Caco-2 (cell line): ENCODE measurements around the gene NPAS2. TPM values are rescaled to one million over a fixed set of nuclear protein-coding genes. Genes with fewer than 3 reads are reported as not detected.

Source experiments
- BruUV-seq: library from RNA; stranded (reverse); fragments of 400-500 nt; replicated peaks from 2 replicates; lab custom pipeline; 2021; lab: Mats Ljungman, UMichigan
- CTCF ChIA-PET: fragments of 300-600 bp; sonication (Branson Sonifier 250); formaldehyde crosslinking; loops from one replicate; lab custom pipeline; 2022; ENCODE audit warnings: antibody characterized with exemption; lab: Charles Lee
- POLR2A ChIA-PET: fragments of 300-600 bp; sonication (Branson Sonifier 250); formaldehyde crosslinking; loops from one replicate; lab custom pipeline; 2022; ENCODE audit warnings: antibody characterized with exemption; lab: Charles Lee
- DNase-seq, 2 experiments: peaks; one replicate each; pipeline versions ENCODE4 v3.0.0 to v3.0.0-alpha.2; 2020 to 2022
- H3K27me3 ChIP-seq: replicated peaks from 2 replicates; pipeline ENCODE4 v1.6.0; 2011; ENCODE audit warnings: low read length; ENCODE audit not compliant: control insufficient read depth, insufficient read depth
- H3K36me3 ChIP-seq: 2 replicates; pipeline ENCODE4 v1.5.1; 2011; ENCODE audit warnings: low read length; ENCODE audit not compliant: control insufficient read depth, insufficient read depth
- H3K4me1 ChIP-seq: fragments of 250-450 bp; sonication (Bioruptor Pico); 2 replicates; pipeline ENCODE4 v1.5.1; 2020; ENCODE audit warnings: mild to moderate bottlenecking
- H3K4me3 ChIP-seq: 2 replicates; pipeline ENCODE4 v1.5.1; 2011; ENCODE audit warnings: low read depth, mild to moderate bottlenecking, control low read depth, low read length
- H3K9me3 ChIP-seq: fragments of 250-450 bp; sonication (Bioruptor Pico); 2 replicates; pipeline ENCODE4 v1.5.1; 2020; ENCODE audit warnings: mild to moderate bottlenecking, moderate library complexity
- H3K27ac Mint-ChIP-seq: one replicate; pipeline ENCODE4 v1.8.0; 2022; ENCODE audit warnings: mixed read lengths; ENCODE audit not compliant: unreplicated experiment
- H3K27me3 Mint-ChIP-seq: one replicate; pipeline ENCODE4 v1.8.0; 2022; ENCODE audit warnings: mixed read lengths; ENCODE audit not compliant: insufficient read depth, unreplicated experiment
- H3K36me3 Mint-ChIP-seq: one replicate; pipeline ENCODE4 v1.8.0; 2022; ENCODE audit warnings: mild to moderate bottlenecking, mixed read lengths; ENCODE audit not compliant: insufficient read depth, unreplicated experiment
- H3K4me1 Mint-ChIP-seq: one replicate; pipeline ENCODE4 v1.8.0; 2022; ENCODE audit warnings: low read depth, mixed read lengths; ENCODE audit not compliant: unreplicated experiment
- H3K4me3 Mint-ChIP-seq: one replicate; pipeline ENCODE4 v1.8.0; 2022; ENCODE audit warnings: mild to moderate bottlenecking, moderate library complexity, mixed read lengths; ENCODE audit not compliant: unreplicated experiment
- H3K9me3 Mint-ChIP-seq: one replicate; pipeline ENCODE4 v1.8.0; 2022; ENCODE audit warnings: mixed read lengths; ENCODE audit not compliant: unreplicated experiment
- CTCF ChIP-seq, 2 experiments: fragments of 200-600 bp in 1 of 2; IDR thresholded peaks; 1 replicate in 1 of 2; 2 replicates in 1 of 2; pipeline versions ENCODE4 v1.5.1 to v1.8.0; 2011 to 2022; ENCODE audit warnings: antibody characterized with exemption in 1 of 2, control low read depth in 1 of 2, inconsistent platforms in 1 of 2, low read depth in 1 of 2, low read length in 1 of 2, mild to moderate bottlenecking in 1 of 2, moderate library complexity in 1 of 2; ENCODE audit not compliant: insufficient read depth in 1 of 2, severe bottlenecking in 1 of 2, unreplicated experiment in 1 of 2
- intact Hi-C: fragments of 100-400 bp; cut with micrococcal nuclease; formaldehyde crosslinking; loops from one replicate; pipeline ENCODE4 v1.10.0; 2022; ENCODE audit not compliant: unreplicated experiment
- total RNA-seq: library from RNA; stranded (reverse); gene quantifications from 2 replicates; pipeline ENCODE4 v1.2.3, GENCODE V29; 2022

NPAS2 gene
- total RNA-seq, 1 experiment from 2014 or later: 2.8 TPM

GRCh38 chr2:100945930-100946607 is 126.1 kb downstream of the NPAS2 start:
- Mint-ChIP-seq H3K36me3 (no peaks in the 10 kb centered on the region), H3K4me1 (peaks cover 4% of the 10 kb centered on the region), H3K27me3 (peaks cover 10% of the 10 kb centered on the region), H3K4me3 (no peak overlapping the region), H3K27ac (no peak overlapping the region), H3K9me3 (no peaks in the 10 kb centered on the region)
- intact Hi-C loops: no loop called here
- H3K4me3 ChIP-seq: no peak overlapping the region
- H3K4me1 ChIP-seq: no peaks in the 10 kb centered on the region
- POLR2A ChIA-PET: no interaction called here
- CTCF ChIA-PET: no interaction called here
- no peaks in the 10 kb centered on the region for H3K9me3 ChIP-seq
- H3K36me3 ChIP-seq: no peaks in the 10 kb centered on the region
- no peaks in the 10 kb centered on the region for H3K27me3 ChIP-seq
- DNase-seq: no peak
- no TSS peak for BruUV-seq
- TF ChIP-seq CTCF (IDR thresholded peaks at IDR 0.05; ENCODE audit: insufficient read depth in 1 of 2, low read depth in 1 of 2, low read length in 1 of 2, severe bottlenecking in 1 of 2, unreplicated experiment in 1 of 2): no peak

GRCh38 chr2:100948942-100949811 is 129.2 kb downstream of the NPAS2 start:
- CTCF ChIA-PET: no interaction called here
- POLR2A ChIA-PET: no interaction called here
- H3K36me3 ChIP-seq: no peaks in the 10 kb centered on the region

More at GRCh38 chr2:100948942-100949811, 129.2 kb downstream of the NPAS2 start:
- H3K27ac Mint-ChIP-seq: no peak overlapping the region
- no peak for DNase-seq
- peaks cover 10% of the 10 kb centered on the region for H3K27me3 Mint-ChIP-seq
- no peaks in the 10 kb centered on the region for H3K4me1 Mint-ChIP-seq
- TF ChIP-seq CTCF (IDR thresholded peaks at IDR 0.05; ENCODE audit: insufficient read depth in 1 of 2, low read depth in 1 of 2, low read length in 1 of 2, severe bottlenecking in 1 of 2, unreplicated experiment in 1 of 2): no peak
- H3K4me1 ChIP-seq: no peaks in the 10 kb centered on the region
- no peak overlapping the region for H3K4me3 ChIP-seq
- no peaks in the 10 kb centered on the region for H3K36me3 Mint-ChIP-seq
- H3K9me3 ChIP-seq: no peaks in the 10 kb centered on the region
- no peak overlapping the region for H3K4me3 Mint-ChIP-seq
- BruUV-seq: no TSS peak
- H3K27me3 ChIP-seq: no peaks in the 10 kb centered on the region
- no peaks in the 10 kb centered on the region for H3K9me3 Mint-ChIP-seq
- intact Hi-C loops: no loop called here
